ENCODE measurements around the gene KIF3B. TPM values are rescaled to one million over a fixed set of nuclear protein-coding genes. Genes with fewer than 3 reads are reported as not detected.

Gene KIF3B
- total and polyA plus RNA-seq, 2 donors (not counting 1 experiment from before 2014, with no cell fraction given): 12.7 to 17.5 TPM

GRCh38 chr20:32357375-32357868 is 80.0 kb downstream of the KIF3B start:
- Histone ChIP-seq H3K4me1 (ENCODE audit: control insufficient read depth in 2 of 2, insufficient read depth in 2 of 2, low read length in 2 of 2) (peaks cover 42 to 68% of the 10 kb centered on the region in 2 donors), H3K9ac (ENCODE audit: low read length) (peak overlapping the region; percentile 92), H3K4me3 (ENCODE audit: control extremely low read depth in 1 of 5, extremely low read depth in 1 of 5, insufficient read depth in 1 of 5, low read depth in 2 of 5, low read length in 4 of 5) (peak overlapping the region; percentile 83 to 93 (median 86)), H3K4me2 (replicated peaks; ENCODE audit: low read depth, low read length, poor library complexity, severe bottlenecking) (peak overlapping the region; percentile 94), H3K79me2 (ENCODE audit: control insufficient read depth, insufficient read depth, low read length) (peaks cover 38% of the 10 kb centered on the region), H3K27me3 (replicated peaks in 1 of 4; ENCODE audit: control extremely low read depth in 1 of 4, control insufficient read depth in 3 of 4, insufficient read depth in 4 of 4, low read length in 3 of 4) (no peaks in the 10 kb centered on the region), H3K9me3 (ENCODE audit: control extremely low read depth in 1 of 3, control insufficient read depth in 2 of 3, insufficient read depth in 1 of 3, low read length in 2 of 3) (no peaks in the 10 kb centered on the region), H4K20me1 (ENCODE audit: control insufficient read depth, insufficient read depth, low read length, poor library complexity, severe bottlenecking) (peaks cover 33% of the 10 kb centered on the region), H3K36me3 (replicated peaks in 1 of 2; ENCODE audit: control extremely low read depth in 1 of 2, control insufficient read depth in 1 of 2, extremely low read depth in 1 of 2, insufficient read depth in 2 of 2, low read length in 1 of 2) (no peaks in the 10 kb centered on the region), H3K27ac (ENCODE audit: low read length in 2 of 2) (peak overlapping the region; percentile 96 to 97), H2AFZ (ENCODE audit: insufficient read depth, low read depth, low read length, poor library complexity, severe bottlenecking) (peak overlapping the region; percentile 71)
- POLR2A ChIA-PET: interaction anchor here (0.7 to 1.5 kb wide), 4 partner anchors 12 to 683 kb away, joined by 3 to 7 read pairs (median 4); no protein-coding TSS in a partner anchor
- TF ChIP-seq EZH2 (IDR thresholded peaks at IDR 0.05; ENCODE audit: borderline replicate concordance, insufficient read depth, low read depth, low read length, poor library complexity, severe bottlenecking): no peak
- TF ChIP-seq CTCF (IDR thresholded peaks at IDR 0.05): no peak
- H3K27me3 Mint-ChIP-seq: no peaks in the 10 kb centered on the region
- CTCF ChIA-PET: interaction anchor here (1.2 to 1.6 kb wide), 2 partner anchors 21 to 129 kb away, joined by 3 to 4 read pairs; no protein-coding TSS in a partner anchor
- intact Hi-C loops (cut with micrococcal nuclease): loop anchor here (1.0 to 5.0 kb wide), 2 partner anchors 79 to 180 kb away; no protein-coding TSS in a partner anchor
- WGBS (ENCODE audit: insufficient coverage): 0% methylated on average over 6 of the region's 11 CpGs
- no peak for ATAC-seq (ENCODE audit: low read depth)
- peaks cover 65% of the 10 kb centered on the region for H3K4me1 Mint-ChIP-seq
- peak overlapping the region; percentile 98 for H3K27ac Mint-ChIP-seq
- no peak for DNase-seq
- peak overlapping the region; percentile 95 for H3K4me3 Mint-ChIP-seq
- no peaks in the 10 kb centered on the region for H3K9me3 Mint-ChIP-seq (ENCODE audit: insufficient read depth)

All from B cell (primary cell).